Measurements from ENCODE around the gene SYCP1.
"Not testable (repeated sequence)": the region's sequence is repeated elsewhere in the genome, so short reads cannot be mapped to it uniquely, and the experiment has no call there.

SYCP1 gene

GRCh38 chr1:114979278-114979891 lies 124.7 kb downstream of the SYCP1 start:
- DNase-seq, result peak; percentile 29

DNA sequence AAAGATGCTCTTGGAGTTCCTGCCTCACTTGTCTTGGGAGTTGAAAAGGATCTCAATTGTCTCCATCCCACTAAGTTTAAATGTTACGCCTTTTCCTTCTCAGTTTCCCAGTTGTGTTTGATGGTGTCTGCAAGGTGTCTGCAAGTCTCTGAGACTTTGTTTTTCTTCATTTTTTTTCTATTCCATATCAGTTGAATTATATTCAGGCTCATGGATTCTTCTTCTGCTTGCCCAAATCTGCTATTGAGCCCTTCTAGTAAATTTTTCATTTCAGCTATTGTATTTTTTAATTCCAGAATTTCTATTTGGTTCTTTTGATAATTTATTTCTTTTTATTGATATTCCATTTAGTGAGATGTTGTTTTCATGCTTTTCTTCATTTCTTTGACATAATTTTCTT lies 127.6 kb downstream of the SYCP1 start:
- DNase-seq, result no peak

DNA sequence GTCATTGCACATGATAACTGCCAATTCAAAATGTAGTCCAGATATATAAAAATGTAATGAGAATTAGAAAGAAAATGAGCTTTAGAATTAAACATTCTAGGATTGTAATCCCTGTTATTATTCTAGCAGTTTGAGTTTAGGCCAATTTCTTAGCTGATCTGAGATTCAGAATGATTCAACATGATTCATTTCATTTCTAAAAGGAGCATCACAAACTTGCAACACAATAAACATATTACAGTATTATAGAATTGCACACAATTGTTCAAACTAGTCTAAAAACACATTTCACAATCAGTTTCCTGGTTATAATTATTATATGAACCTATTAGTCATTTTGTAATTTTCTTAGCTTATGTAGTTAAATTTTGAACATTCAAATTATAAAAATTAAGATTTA lies 131.6 kb downstream of the SYCP1 start:
- DNase-seq, result no peak

GRCh38 chr1:114988095-114988494 lies 133.4 kb downstream of the SYCP1 start:
- no peak for DNase-seq

DNA sequence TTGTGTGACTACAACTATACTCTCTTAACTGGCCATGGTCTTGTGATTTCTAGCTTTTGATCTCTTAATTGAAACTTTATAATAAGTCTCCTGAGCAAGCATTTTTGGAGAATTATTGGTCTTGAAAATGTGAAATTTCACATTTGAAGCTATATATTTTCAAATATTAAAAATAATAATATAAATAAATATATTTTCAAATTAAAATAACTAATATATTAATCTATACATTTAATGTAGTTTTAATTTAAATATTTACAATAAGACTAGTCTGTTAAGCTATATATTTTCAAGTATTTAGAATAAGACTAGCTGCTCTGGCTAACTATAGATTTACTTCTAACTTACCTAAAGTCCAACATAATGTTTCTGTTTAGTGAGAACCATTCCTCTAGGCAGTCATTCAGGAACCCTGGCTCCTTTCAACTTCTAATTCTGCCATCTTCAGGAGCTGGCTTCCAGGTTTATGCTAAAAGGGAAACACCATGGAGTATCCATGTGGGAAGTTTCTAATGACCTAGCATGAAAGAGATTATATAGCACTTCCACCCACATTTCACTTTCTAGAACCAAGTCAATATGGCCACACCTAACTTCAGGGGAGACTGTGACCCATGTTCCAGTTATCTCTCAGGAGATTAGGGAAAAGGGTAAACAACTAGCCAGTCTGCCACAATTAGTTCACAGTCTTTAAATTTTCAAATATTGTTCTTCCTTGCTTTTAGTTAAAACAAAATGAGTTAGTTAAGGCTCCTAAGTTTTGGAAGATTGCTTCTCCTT lies 143.0 kb downstream of the SYCP1 start:
- no peak for DNase-seq

GRCh38 chr1:115006191-115006590 lies 151.5 kb downstream of the SYCP1 start:
- no peak for DNase-seq

- DNase-seq, result no peak
Observed at GRCh38 chr1:115012006-115012405, 157.3 kb downstream of the SYCP1 start.

GRCh38 chr1:115012434-115012833 lies 157.8 kb downstream of the SYCP1 start:
- no peak for DNase-seq

DNA sequence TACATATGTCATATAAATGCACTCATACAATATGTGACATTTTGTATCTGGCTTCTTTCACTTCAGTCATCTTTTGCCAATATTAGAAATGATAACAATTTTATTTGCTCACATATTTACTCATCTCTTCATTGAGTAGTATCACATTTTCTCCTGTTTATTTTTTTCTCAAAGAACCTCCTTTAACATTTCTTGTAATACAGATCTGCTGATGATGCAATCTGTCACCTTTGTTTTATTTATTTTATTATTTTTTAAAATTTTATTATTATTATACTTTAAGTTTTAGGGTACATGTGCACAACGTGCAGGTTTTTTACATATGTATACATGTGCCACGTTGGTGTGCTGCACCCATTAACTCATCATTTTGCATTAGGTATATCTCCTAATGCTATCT lies 159.1 kb downstream of the SYCP1 start:
- DNase-seq, result no peak

DNA sequence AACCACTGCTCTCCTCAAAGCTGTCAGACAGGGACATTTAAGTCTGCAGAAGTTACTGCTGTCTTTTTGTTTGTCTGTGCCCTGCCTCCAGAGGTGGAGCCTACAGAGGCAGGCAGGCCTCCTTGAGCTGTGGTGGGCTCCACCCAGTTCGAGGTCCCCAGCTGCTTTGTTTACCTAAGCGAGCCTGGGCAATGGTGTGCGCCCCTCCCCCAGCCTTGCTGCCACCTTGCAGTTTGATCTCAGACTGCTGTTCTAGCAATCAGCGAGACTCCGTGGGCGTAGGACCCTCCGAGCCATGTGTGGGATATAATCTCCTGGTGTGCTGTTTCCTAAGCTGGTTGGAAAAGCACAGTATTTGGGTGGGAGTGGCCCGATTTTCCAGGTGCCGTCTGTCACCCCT lies 164.9 kb downstream of the SYCP1 start:
- DNase-seq, result not testable (repeated sequence)

GRCh38 chr1:115021145-115021544 lies 166.5 kb downstream of the SYCP1 start:
- DNase-seq, result no peak

- DNase-seq, result no peak
Observed at GRCh38 chr1:115023593-115023992, 168.9 kb downstream of the SYCP1 start.

- no peak for DNase-seq
Observed at GRCh38 chr1:115029526-115029925, 174.9 kb downstream of the SYCP1 start, which contains the start of gene TSHB. Gene TSHB (plus strand): TSS chr1:115029826. CDS start chr1:115033363, 3,537 bp downstream.

DNA sequence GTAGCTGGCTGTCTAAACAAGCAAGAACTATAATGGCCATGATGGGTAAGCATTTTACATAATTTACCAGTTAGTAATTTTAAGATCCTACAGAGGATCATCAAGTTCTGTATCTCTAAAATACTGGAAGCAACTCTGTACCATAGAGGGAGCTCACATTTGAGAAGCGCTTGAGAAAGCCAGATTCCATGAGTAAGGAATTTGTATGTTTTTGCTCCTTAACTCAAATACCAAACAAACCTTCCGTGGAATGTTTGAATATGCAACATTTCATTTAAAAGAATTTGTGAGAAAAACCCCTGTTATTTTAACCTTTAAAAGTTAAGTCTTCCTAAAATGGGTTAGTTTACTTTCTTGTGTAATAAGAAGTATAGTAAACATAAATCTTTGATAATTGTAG lies 176.9 kb downstream of the SYCP1 start:
- DNase-seq, result no peak

DNA sequence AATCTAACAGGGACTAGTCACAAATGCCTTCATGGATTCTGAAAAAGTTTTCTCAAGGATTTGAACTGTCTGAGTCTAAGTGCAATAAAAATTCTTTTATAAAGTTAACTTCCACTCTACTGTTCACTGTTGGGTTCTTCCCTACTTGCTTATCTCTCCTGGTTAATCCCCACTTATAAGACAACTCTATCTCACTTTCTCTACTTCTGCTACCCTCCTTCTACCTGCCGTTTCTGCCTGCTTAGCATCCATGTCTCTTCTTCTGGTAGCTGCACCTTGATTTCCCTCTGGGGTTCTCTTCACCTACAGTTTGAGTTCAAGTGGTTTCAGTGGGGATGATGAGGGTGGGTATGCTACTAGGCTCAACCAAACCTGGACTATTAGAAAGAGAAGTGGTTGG lies 181.0 kb downstream of the SYCP1 start:
- no peak for DNase-seq

GRCh38 chr1:115036814-115037507 lies 182.3 kb downstream of the SYCP1 start:
- no peak for DNase-seq

GRCh38 chr1:115040501-115040900 lies 185.8 kb downstream of the SYCP1 start:
- no peak for DNase-seq

DNA sequence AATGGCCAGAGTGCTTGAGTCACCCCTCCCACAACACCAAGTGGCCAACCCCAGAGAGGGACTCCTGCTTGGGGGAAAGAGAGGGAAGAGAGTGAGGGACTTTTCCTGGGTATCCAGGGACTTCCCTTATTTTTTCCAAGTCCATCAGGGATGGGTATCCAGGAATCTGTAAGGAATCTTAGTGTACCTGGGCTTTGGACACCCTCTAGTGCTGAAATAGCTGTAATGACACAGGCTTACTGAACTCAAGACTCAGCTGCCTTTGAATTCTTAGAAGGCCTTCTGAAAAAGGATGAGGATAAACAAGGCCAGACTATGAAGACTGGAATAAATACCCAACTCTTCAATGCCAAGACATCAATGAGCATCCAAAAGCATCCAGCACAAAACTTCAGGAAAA lies 187.0 kb downstream of the SYCP1 start:
- no peak for DNase-seq
